A673 (cell line): ENCODE measurements around the gene COL20A1. TPM values are rescaled to one million over a fixed set of nuclear protein-coding genes. Genes with fewer than 3 reads are reported as not detected.

Experiments
- BruUV-seq: library from RNA; stranded (reverse); fragments of 400-500 nt; replicated peaks from 2 replicates; lab custom pipeline; 2021; lab: Mats Ljungman, UMichigan
- CTCF ChIA-PET: fragments of 300-600 bp; sonication (Branson Sonifier 250); formaldehyde crosslinking; loops from one replicate; lab custom pipeline; 2022; ENCODE audit warnings: antibody characterized with exemption; lab: Charles Lee
- POLR2A ChIA-PET: fragments of 300-600 bp; sonication (Branson Sonifier 250); formaldehyde crosslinking; loops from one replicate; lab custom pipeline; 2022; ENCODE audit warnings: antibody characterized with exemption; ENCODE audit not compliant: low non-redundant PET; lab: Charles Lee
- DNase-seq: peaks from one replicate; pipeline ENCODE4 v3.0.0-alpha.2; 2015; ENCODE audit warnings: low spot score
- H3K27ac ChIP-seq: fragments of 200-600 bp; sonication (generic); 2 replicates; pipeline ENCODE4 v1.5.1; 2016; ENCODE audit warnings: mixed run types, low read depth, mild to moderate bottlenecking, mixed read lengths, antibody characterized with exemption, low read length; ENCODE audit not compliant: poor library complexity, severe bottlenecking
- H3K27me3 ChIP-seq: fragments of 200-600 bp; sonication (generic); replicated peaks from 2 replicates; pipeline ENCODE4 v1.6.1; 2017; ENCODE audit warnings: mixed run types, low read depth, mild to moderate bottlenecking, mixed read lengths, antibody characterized with exemption, low read length; ENCODE audit not compliant: insufficient read depth, poor library complexity
- H3K36me3 ChIP-seq: fragments of 200-600 bp; sonication (generic); 2 replicates; pipeline ENCODE4 v1.6.1; 2016; ENCODE audit warnings: mixed run types, mild to moderate bottlenecking, mixed read lengths, antibody characterized with exemption, low read length; ENCODE audit not compliant: insufficient read depth, poor library complexity, severe bottlenecking
- H3K4me1 ChIP-seq: fragments of 200-600 bp; sonication (generic); 2 replicates; pipeline ENCODE4 v1.6.1; 2017; ENCODE audit warnings: mixed run types, mild to moderate bottlenecking, mixed read lengths, antibody characterized with exemption, low read length; ENCODE audit not compliant: insufficient read depth, poor library complexity, severe bottlenecking
- H3K4me3 ChIP-seq: fragments of 200-600 bp; sonication (generic); 2 replicates; pipeline ENCODE4 v1.5.1; 2016; ENCODE audit warnings: low read depth, mixed run types, mild to moderate bottlenecking, mixed read lengths, low read length; ENCODE audit not compliant: poor library complexity, severe bottlenecking
- H3K9me3 ChIP-seq: fragments of 200-600 bp; sonication (generic); 2 replicates; pipeline ENCODE4 v1.6.1; 2016; ENCODE audit warnings: mixed run types, low read depth, mild to moderate bottlenecking, mixed read lengths, antibody characterized with exemption, low read length; ENCODE audit not compliant: poor library complexity, severe bottlenecking
- EZH2 ChIP-seq: fragments of 200-600 bp; sonication (generic); IDR thresholded peaks from 2 replicates; pipeline ENCODE4 v1.6.1; 2017; ENCODE audit warnings: borderline replicate concordance, low read depth, mild to moderate bottlenecking, mixed read lengths, antibody characterized with exemption, low read length; ENCODE audit not compliant: poor library complexity, severe bottlenecking
- intact Hi-C: fragments of 100-400 bp; cut with micrococcal nuclease; formaldehyde crosslinking; loops from one replicate; pipeline ENCODE4 v1.10.0; 2022; ENCODE audit not compliant: unreplicated experiment
- total RNA-seq: library from RNA; stranded (reverse); gene quantifications from 2 replicates; pipeline ENCODE4 v1.2.3, GENCODE V29; 2021
- TF ChIP-seq, protein P1 (sequence below): fragments of 300-800, 200-600 bp; sonication (generic); conservative IDR thresholded peaks from 2 replicates; pipeline ENCODE4 v1.5.1; 2017; ENCODE audit warnings: low read depth, mild to moderate bottlenecking, antibody characterized with exemption, low read length, moderate library complexity, mixed read lengths

The COL20A1 gene
- total RNA-seq, 1 experiment from 2014 or later, result not detected

DNA sequence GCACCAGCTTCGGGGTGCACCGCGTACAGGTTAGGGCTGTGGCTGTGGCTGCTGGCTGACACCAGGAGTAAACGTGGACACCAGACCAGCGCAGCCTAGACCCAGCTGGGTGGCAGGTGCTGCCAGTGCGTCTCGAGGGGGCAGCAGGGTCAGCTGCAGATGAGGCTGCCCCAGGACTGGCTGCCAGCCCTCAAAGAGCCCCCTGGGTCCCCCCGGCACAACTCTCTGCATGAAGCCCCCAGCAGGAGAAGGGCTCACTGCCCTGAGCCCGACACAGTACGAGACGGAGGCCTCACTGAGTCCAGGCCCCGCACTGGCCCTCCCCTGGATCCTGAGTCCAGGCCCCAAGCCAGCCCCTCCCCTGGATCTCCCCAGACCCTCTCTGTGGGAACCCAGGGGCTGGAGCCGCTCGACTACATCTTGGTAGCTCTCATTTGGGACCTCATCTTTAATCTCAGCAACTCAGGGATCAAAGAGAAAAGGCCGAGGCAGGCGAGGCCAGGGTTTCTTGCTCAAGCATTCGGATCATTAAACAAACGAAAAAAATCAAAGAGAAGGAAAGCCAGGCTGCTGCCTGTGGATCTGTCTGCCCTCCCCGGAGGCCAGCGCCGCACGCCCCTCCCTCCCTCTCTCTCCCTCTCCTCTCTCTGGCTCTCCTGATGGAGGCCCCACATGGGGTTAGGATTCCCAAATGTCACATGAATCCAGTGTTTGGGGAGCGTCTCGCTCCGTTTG lies 31.8 kb upstream of the COL20A1 start:
- H3K4me3 ChIP-seq, result no peak overlapping the region
- POLR2A ChIA-PET, result no interaction called here
- no peak overlapping the region for H3K27ac ChIP-seq
- intact Hi-C loops, result no loop called here
- BruUV-seq, result no TSS peak
- CTCF ChIA-PET, result interaction anchor here (0.6 kb wide), 1 partner anchor 12 kb away, joined by 5 read pairs; no protein-coding TSS in a partner anchor
- no peak for DNase-seq
- peaks cover 45% of the 10 kb centered on the region for H3K27me3 ChIP-seq
- no peaks in the 10 kb centered on the region for H3K4me1 ChIP-seq
- no peaks in the 10 kb centered on the region for H3K36me3 ChIP-seq
- TF ChIP-seq EZH2, result no peak
- TF ChIP-seq, protein P1, sequence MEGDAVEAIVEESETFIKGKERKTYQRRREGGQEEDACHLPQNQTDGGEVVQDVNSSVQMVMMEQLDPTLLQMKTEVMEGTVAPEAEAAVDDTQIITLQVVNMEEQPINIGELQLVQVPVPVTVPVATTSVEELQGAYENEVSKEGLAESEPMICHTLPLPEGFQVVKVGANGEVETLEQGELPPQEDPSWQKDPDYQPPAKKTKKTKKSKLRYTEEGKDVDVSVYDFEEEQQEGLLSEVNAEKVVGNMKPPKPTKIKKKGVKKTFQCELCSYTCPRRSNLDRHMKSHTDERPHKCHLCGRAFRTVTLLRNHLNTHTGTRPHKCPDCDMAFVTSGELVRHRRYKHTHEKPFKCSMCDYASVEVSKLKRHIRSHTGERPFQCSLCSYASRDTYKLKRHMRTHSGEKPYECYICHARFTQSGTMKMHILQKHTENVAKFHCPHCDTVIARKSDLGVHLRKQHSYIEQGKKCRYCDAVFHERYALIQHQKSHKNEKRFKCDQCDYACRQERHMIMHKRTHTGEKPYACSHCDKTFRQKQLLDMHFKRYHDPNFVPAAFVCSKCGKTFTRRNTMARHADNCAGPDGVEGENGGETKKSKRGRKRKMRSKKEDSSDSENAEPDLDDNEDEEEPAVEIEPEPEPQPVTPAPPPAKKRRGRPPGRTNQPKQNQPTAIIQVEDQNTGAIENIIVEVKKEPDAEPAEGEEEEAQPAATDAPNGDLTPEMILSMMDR, result no peak
- H3K9me3 ChIP-seq, result no peaks in the 10 kb centered on the region

- H3K4me1 ChIP-seq, result no peaks in the 10 kb centered on the region
- TF ChIP-seq EZH2, result no peak
- TF ChIP-seq, protein P1, result no peak
- ChIA-PET POLR2A (no interaction called here), CTCF (no interaction called here)
- peaks cover 47% of the 10 kb centered on the region for H3K27me3 ChIP-seq
- no peaks in the 10 kb centered on the region for H3K36me3 ChIP-seq
- H3K4me3 ChIP-seq, result no peak overlapping the region
- no TSS peak for BruUV-seq
- DNase-seq, result no peak
- H3K27ac ChIP-seq, result no peak overlapping the region
- intact Hi-C loops, result no loop called here
- no peaks in the 10 kb centered on the region for H3K9me3 ChIP-seq
These were observed 31.0 kb upstream of the COL20A1 start for GRCh38 chr20:63261795-63262528.

GRCh38 chr20:63262836-63263235 lies 30.1 kb upstream of the COL20A1 start:
- Histone ChIP-seq H3K27me3 (peaks cover 55% of the 10 kb centered on the region), H3K9me3 (no peaks in the 10 kb centered on the region), H3K27ac (no peak overlapping the region), H3K36me3 (no peaks in the 10 kb centered on the region), H3K4me3 (no peak overlapping the region), H3K4me1 (no peaks in the 10 kb centered on the region)
- TF ChIP-seq EZH2, result no peak
- TF ChIP-seq, protein P1, result no peak
- ChIA-PET POLR2A (no interaction called here), CTCF (no interaction called here)
- DNase-seq, result no peak
- BruUV-seq, result no TSS peak
- intact Hi-C loops, result no loop called here
